Activated CD4-positive, alpha-beta T cell treated with anti-CD3 and anti-CD28 coated beads for 48 hours (primary cell): ENCODE data around the gene QSER1.
"Not testable (repeated sequence)": the region's sequence is repeated elsewhere in the genome, so short reads cannot be mapped to it uniquely, and the experiment has no call there.

Experiments
- DNase-seq: peaks from one replicate; pipeline ENCODE4 v3.0.0-alpha.2; 2020

The QSER1 gene

GRCh38 chr11:32937283-32937682 lies 44.7 kb downstream of the QSER1 start:
- not testable (repeated sequence) for DNase-seq

GRCh38 chr11:32939046-32939445 lies 46.4 kb downstream of the QSER1 start:
- no peak for DNase-seq

GRCh38 chr11:32939866-32940265 lies 47.3 kb downstream of the QSER1 start:
- no peak for DNase-seq

- no peak for DNase-seq
Measured at GRCh38 chr11:32940865-32941264, 48.3 kb downstream of the QSER1 start.

- no peak for DNase-seq
Measured at GRCh38 chr11:32947978-32948377, 55.4 kb downstream of the QSER1 start.

GRCh38 chr11:32949739-32950138 lies 57.1 kb downstream of the QSER1 start:
- DNase-seq, result no peak

GRCh38 chr11:32952421-32952820 lies 59.8 kb downstream of the QSER1 start:
- no peak for DNase-seq

- DNase-seq, result no peak
Measured at GRCh38 chr11:32953700-32954099, 61.1 kb downstream of the QSER1 start.

- DNase-seq, result no peak
Measured at GRCh38 chr11:32960553-32961164, 68.0 kb downstream of the QSER1 start.

- DNase-seq, result no peak
Measured at GRCh38 chr11:32962016-32962415, 69.4 kb downstream of the QSER1 start.

GRCh38 chr11:32963721-32964120 lies 71.1 kb downstream of the QSER1 start:
- DNase-seq, result no peak

- DNase-seq, result no peak
Measured at GRCh38 chr11:32968541-32968940, 75.9 kb downstream of the QSER1 start.

- DNase-seq, result not testable (repeated sequence)
Measured at GRCh38 chr11:32972233-32972632, 79.6 kb downstream of the QSER1 start.

GRCh38 chr11:32972781-32973180 lies 80.2 kb downstream of the QSER1 start:
- no peak for DNase-seq

GRCh38 chr11:32982626-32983025 lies 90.0 kb downstream of the QSER1 start:
- no peak for DNase-seq

- no peak for DNase-seq
Measured at GRCh38 chr11:32983506-32983905, 90.9 kb downstream of the QSER1 start.

- DNase-seq, result no peak
Measured at GRCh38 chr11:32985600-32985999, 93.0 kb downstream of the QSER1 start.

GRCh38 chr11:32987851-32988250 lies 95.2 kb downstream of the QSER1 start:
- DNase-seq, result no peak

- no peak for DNase-seq
Measured at GRCh38 chr11:32990481-32990880, 97.9 kb downstream of the QSER1 start.

GRCh38 chr11:32991427-32991826 lies 98.8 kb downstream of the QSER1 start:
- no peak for DNase-seq

- DNase-seq, result no peak
Measured at GRCh38 chr11:32991898-32992297, 99.3 kb downstream of the QSER1 start.

- DNase-seq, result no peak
Measured at GRCh38 chr11:33000181-33000580, 107.6 kb downstream of the QSER1 start.

- DNase-seq, result no peak
Measured at GRCh38 chr11:33001281-33001680, 108.7 kb downstream of the QSER1 start.

- DNase-seq, result no peak
Measured at GRCh38 chr11:33001751-33002542, 109.3 kb downstream of the QSER1 start.

GRCh38 chr11:33005175-33005574 lies 112.6 kb downstream of the QSER1 start:
- no peak for DNase-seq
